ENCODE results near the gene ANKRD13C.
"Not testable (repeated sequence)": the region's sequence is repeated elsewhere in the genome, so short reads cannot be mapped to it uniquely, and the experiment has no call there.

DNA sequence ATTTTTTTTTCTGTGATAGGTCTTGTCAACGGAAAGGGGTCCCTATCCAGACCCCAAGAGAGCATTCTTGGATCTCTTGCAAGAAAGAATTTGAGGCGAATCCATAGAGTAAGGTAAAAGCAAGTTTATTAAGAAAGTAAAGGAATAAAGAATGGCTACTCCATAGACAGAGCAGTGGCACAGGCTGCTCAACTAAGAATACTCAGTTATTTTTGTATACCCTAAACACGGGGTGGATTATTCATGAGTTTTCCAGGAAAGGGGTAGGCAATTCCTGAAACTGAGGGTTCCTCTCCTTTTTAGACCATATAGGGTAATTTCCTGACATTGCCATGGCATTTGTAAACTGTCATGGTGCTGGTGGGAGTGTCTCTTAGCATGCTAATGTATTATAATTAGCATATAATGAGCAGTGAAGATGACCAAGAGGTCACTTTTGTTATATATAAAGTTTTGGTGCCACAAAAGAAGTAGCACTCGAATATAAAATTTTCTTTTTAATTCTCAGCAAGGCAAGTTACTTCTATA is 12.0 kb upstream of the ANKRD13C start:
- TF ChIP-seq ZNF274 (IDR thresholded peaks at IDR 0.05; ENCODE audit: low read depth, low read length); YY1 (IDR thresholded peaks at IDR 0.05; ENCODE audit: insufficient read depth, insufficient read length): not testable (repeated sequence)

Measured in NT2/D1 (cell line).